ENCODE data around the gene LRRIQ4.
A peak's percentile ranks its signal among the peaks of the same experiment; 100 is the strongest.

LRRIQ4 gene

DNA sequence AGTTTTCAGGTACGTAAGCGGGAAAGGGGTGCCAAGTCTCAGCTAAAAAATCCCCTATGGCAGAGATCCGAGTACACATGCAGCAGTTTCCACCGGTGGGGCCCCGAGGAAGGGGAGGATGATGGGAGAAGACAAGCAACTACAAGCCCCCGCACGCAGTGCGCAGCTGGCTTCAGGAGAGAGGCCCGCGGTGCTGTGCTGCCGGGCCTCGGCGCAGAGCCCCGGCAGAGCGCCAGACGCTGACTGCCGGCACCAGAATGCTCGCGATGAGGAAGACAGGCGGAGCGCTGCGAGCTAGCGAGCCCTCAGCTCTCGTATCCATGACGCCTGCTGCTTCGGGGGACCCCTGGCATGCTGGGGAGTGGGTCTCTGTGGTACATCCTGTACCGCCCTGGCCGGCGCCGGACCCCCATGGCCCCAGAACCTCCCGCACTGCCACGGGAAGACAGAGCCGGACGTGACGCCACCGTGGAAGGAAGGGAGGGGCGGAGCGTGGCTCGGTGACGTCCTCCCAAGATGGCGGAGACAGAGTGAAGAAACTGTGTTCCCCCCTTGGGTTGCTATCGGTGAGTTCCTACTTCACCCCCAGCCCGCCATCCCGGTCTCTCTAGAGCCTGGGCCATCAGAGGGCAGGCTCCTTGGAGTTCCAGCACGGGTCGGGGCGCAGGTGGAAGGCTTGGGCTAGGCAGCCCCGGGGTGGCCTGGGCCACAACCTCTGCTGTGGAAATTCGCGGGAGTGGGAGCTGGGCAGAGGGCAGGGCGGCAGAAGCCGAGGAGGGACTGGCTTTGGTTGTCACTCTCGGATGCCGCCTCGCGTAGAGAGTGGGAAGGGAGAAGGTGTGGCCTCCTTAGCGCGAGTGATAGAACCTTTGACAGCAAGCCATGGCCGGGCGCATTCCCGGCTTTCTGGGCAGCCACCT lies 39.5 kb upstream of the LRRIQ4 start, which contains the start of gene MYNN (continued):
- TF ChIP-seq, protein P1, sequence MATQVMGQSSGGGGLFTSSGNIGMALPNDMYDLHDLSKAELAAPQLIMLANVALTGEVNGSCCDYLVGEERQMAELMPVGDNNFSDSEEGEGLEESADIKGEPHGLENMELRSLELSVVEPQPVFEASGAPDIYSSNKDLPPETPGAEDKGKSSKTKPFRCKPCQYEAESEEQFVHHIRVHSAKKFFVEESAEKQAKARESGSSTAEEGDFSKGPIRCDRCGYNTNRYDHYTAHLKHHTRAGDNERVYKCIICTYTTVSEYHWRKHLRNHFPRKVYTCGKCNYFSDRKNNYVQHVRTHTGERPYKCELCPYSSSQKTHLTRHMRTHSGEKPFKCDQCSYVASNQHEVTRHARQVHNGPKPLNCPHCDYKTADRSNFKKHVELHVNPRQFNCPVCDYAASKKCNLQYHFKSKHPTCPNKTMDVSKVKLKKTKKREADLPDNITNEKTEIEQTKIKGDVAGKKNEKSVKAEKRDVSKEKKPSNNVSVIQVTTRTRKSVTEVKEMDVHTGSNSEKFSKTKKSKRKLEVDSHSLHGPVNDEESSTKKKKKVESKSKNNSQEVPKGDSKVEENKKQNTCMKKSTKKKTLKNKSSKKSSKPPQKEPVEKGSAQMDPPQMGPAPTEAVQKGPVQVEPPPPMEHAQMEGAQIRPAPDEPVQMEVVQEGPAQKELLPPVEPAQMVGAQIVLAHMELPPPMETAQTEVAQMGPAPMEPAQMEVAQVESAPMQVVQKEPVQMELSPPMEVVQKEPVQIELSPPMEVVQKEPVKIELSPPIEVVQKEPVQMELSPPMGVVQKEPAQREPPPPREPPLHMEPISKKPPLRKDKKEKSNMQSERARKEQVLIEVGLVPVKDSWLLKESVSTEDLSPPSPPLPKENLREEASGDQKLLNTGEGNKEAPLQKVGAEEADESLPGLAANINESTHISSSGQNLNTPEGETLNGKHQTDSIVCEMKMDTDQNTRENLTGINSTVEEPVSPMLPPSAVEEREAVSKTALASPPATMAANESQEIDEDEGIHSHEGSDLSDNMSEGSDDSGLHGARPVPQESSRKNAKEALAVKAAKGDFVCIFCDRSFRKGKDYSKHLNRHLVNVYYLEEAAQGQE (tag by site-specific recombination; IDR thresholded peaks at IDR 0.05), result no peak
- TF ChIP-seq ZNF629 (tag by site-specific recombination; IDR thresholded peaks at IDR 0.05) (peak; percentile 98), IKZF3 (tag by site-specific recombination; IDR thresholded peaks at IDR 0.05) (peak; percentile 48), ZBTB6 (tag by site-specific recombination; IDR thresholded peaks at IDR 0.05) (no peak; the same call in 1 of the 2 replicates), ZNF704 (tag by site-specific recombination; IDR thresholded peaks at IDR 0.05) (no peak), ZNF398 (tag by site-specific recombination; IDR thresholded peaks at IDR 0.05) (no peak), ZNF391 (tag by site-specific recombination; IDR thresholded peaks at IDR 0.05; ENCODE audit: borderline replicate concordance, low read depth) (no peak), ZNF324 (tag by site-specific recombination; IDR thresholded peaks at IDR 0.05) (0 out of 2 replicates have a peak, but pooled peaks have one; percentile 32), ZNF16 (tag by site-specific recombination; IDR thresholded peaks at IDR 0.05; ENCODE audit: low read depth) (no peak), ZNF654 (tag by site-specific recombination; IDR thresholded peaks at IDR 0.05; ENCODE audit: low read depth) (no peak), ZNF112 (tag by site-specific recombination; IDR thresholded peaks at IDR 0.05) (no peak), PRDM1 (tag by site-specific recombination; IDR thresholded peaks at IDR 0.05) (peak; percentile 92), ZNF175 (tag by site-specific recombination; IDR thresholded peaks at IDR 0.05) (no peak), ZSCAN16 (tag by site-specific recombination; IDR thresholded peaks at IDR 0.05) (no peak), MEIS1 (CRISPR knock-in tag; IDR thresholded peaks at IDR 0.05; ENCODE audit: borderline replicate concordance) (no peak), ZNF658 (tag by site-specific recombination; IDR thresholded peaks at IDR 0.05) (no peak)
- TF ChIP-seq, protein P2, sequence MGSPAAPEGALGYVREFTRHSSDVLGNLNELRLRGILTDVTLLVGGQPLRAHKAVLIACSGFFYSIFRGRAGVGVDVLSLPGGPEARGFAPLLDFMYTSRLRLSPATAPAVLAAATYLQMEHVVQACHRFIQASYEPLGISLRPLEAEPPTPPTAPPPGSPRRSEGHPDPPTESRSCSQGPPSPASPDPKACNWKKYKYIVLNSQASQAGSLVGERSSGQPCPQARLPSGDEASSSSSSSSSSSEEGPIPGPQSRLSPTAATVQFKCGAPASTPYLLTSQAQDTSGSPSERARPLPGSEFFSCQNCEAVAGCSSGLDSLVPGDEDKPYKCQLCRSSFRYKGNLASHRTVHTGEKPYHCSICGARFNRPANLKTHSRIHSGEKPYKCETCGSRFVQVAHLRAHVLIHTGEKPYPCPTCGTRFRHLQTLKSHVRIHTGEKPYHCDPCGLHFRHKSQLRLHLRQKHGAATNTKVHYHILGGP (tag by site-specific recombination; IDR thresholded peaks at IDR 0.05), result no peak

Data from HEK293 (cell line).